Stimulated activated naive B cell treated with anti-CD40 and anti-IgM and Interleukin-4, amounts not matched to agents 10 μg/mL and 1 μg/mL and 100 μg/mL, for 72 hours (primary cell): ENCODE measurements around the gene DNAAF8.

Experiments used
- ATAC-seq, 2 donors: fragments of 150-1000 bp; cut with Tn5 transposase; replicated peaks; 2 replicates each; pipeline ENCODE4 v1.10.0; 2021; ENCODE audit warnings: moderate library complexity in 1 of 2
- DNase-seq: peaks from one replicate; pipeline ENCODE4 v3.0.0; 2021
- H3K27ac Mint-ChIP-seq: one replicate; pipeline ENCODE4 v1.8.0; 2022; ENCODE audit warnings: mild to moderate bottlenecking, mixed read lengths
- H3K27me3 Mint-ChIP-seq, 2 donors: one replicate each; pipeline ENCODE4 v1.8.0; 2022; ENCODE audit warnings: mixed read lengths in 2 of 2
- H3K36me3 Mint-ChIP-seq, 2 donors: one replicate each; pipeline ENCODE4 v1.8.0; 2022; ENCODE audit warnings: mixed read lengths in 2 of 2, mild to moderate bottlenecking in 1 of 2
- H3K4me1 Mint-ChIP-seq, 2 donors: one replicate each; pipeline ENCODE4 v1.8.0; 2022; ENCODE audit warnings: mixed read lengths in 2 of 2, mild to moderate bottlenecking in 1 of 2
- H3K4me3 Mint-ChIP-seq, 2 donors: one replicate each; pipeline ENCODE4 v1.8.0; 2022; ENCODE audit warnings: mild to moderate bottlenecking in 2 of 2, mixed read lengths in 2 of 2, moderate library complexity in 1 of 2
- H3K9me3 Mint-ChIP-seq, 2 donors: one replicate each; pipeline ENCODE4 v1.8.0; 2022; ENCODE audit warnings: mixed read lengths in 2 of 2, mild to moderate bottlenecking in 1 of 2

The DNAAF8 gene

DNA sequence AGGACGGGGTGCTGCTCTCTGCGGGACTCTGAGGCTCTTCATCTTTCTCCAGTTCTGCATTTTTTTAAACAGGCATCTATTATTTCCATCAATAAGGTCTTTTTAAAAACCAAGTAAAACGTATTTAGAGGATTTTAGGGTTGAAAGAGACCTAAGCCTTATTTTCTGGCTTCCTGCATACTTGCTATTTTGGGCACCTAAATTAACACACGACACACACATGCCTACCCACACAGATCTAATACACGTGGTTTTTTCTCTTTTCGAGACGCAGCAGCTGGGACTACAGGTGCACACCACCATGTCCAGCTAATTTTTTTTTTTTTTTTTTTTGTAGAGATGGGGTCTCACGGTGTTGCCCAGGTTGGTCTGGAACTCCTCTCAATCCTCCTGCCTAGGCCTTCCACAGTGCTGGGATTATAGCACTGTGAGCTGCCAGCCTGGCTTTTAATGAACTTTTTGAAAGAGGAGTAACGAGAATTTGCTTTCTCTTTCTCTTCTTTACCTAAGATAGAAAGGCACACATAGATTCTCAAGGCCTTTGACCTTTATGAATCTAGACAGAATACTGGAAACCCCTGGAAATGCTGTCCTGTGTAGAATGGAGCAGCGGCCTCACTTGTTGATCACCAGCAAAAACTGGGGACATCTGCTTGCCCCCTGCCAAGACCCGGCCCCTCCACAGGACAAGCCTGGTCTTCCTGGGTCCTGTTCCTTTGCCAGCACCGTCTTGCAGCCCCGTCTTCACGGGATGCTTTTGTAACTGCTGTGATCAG lies 13.8 kb downstream of the DNAAF8 start:
- Mint-ChIP-seq H3K36me3 (peaks cover 13 to 15% of the 10 kb centered on the region in 2 donors), H3K4me1 (peaks cover 13 to 33% of the 10 kb centered on the region in 2 donors), H3K27me3 (peaks cover 0 to 4% of the 10 kb centered on the region in 2 donors), H3K4me3 (peak overlapping the region in 1 of 2 donors; percentile 60), H3K9me3 (no peaks in the 10 kb centered on the region), H3K27ac (peak overlapping the region; percentile 7)
- DNase-seq: no peak
- ATAC-seq: peak; percentile 49 to 67

DNA sequence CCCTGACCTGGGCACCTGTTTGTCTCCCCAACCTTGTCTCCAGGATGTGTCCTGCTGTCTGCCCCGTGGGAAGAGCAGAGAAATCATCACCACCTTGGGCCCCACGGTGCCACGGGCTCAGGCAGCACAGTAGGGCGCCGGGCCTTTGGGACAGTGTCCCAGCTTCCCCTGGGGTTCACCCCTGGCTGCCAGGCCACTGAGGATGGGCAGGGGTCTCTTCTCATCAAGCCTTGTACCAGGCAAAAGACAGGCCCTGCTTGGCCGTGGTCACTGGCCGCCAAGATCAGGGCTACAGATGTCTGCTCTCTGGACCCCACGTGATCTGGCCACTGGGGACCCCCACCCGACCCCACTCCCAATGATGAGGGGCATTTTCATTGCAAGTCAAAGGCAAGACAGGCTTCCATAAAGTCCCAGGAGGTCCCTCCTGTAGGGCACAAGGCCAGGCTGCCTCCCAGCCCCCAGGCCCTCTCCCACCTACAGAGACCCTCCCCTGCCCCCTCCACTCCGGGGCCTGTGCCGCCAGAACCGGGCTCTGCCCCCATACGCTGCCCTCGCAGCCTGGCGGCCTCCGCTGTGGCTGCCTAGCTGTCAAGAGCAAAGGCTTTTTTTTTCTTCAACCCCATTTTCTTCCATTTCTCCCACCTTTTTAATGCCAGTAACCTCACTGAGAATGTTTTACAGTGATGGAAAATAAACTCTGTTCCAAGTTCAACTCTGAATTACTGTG lies 14.5 kb downstream of the DNAAF8 start:
- DNase-seq (no peak), ATAC-seq (no peak)
- Mint-ChIP-seq H3K9me3 (no peaks in the 10 kb centered on the region), H3K36me3 (peaks cover 18 to 20% of the 10 kb centered on the region in 2 donors), H3K27ac (peak overlapping the region; percentile 65), H3K4me1 (peaks cover 9 to 28% of the 10 kb centered on the region in 2 donors), H3K27me3 (no peaks in the 10 kb centered on the region), H3K4me3 (no peak overlapping the region)

GRCh38 chr16:4749700-4750257 lies 15.4 kb downstream of the DNAAF8 start:
- peaks cover 9 to 28% of the 10 kb centered on the region in 2 donors for H3K4me1 Mint-ChIP-seq
- DNase-seq: no peak
- no peak overlapping the region for H3K4me3 Mint-ChIP-seq
- H3K9me3 Mint-ChIP-seq: no peaks in the 10 kb centered on the region
- peaks cover 21 to 23% of the 10 kb centered on the region in 2 donors for H3K36me3 Mint-ChIP-seq
- no peaks in the 10 kb centered on the region for H3K27me3 Mint-ChIP-seq
- peak in 1 of 2 donors; percentile 39 for ATAC-seq
- H3K27ac Mint-ChIP-seq: peak overlapping the region; percentile 47

- no peak for DNase-seq
- H3K9me3 Mint-ChIP-seq: peaks cover 3% of the 10 kb centered on the region in 2 donors
- no peak overlapping the region for H3K27ac Mint-ChIP-seq
- no peak for ATAC-seq
- H3K4me1 Mint-ChIP-seq: peaks cover 9 to 28% of the 10 kb centered on the region in 2 donors
- no peaks in the 10 kb centered on the region for H3K27me3 Mint-ChIP-seq
- H3K36me3 Mint-ChIP-seq: peaks cover 31 to 34% of the 10 kb centered on the region in 2 donors
- H3K4me3 Mint-ChIP-seq: no peak overlapping the region
These were observed 16.6 kb downstream of the DNAAF8 start for GRCh38 chr16:4750896-4751295.

DNA sequence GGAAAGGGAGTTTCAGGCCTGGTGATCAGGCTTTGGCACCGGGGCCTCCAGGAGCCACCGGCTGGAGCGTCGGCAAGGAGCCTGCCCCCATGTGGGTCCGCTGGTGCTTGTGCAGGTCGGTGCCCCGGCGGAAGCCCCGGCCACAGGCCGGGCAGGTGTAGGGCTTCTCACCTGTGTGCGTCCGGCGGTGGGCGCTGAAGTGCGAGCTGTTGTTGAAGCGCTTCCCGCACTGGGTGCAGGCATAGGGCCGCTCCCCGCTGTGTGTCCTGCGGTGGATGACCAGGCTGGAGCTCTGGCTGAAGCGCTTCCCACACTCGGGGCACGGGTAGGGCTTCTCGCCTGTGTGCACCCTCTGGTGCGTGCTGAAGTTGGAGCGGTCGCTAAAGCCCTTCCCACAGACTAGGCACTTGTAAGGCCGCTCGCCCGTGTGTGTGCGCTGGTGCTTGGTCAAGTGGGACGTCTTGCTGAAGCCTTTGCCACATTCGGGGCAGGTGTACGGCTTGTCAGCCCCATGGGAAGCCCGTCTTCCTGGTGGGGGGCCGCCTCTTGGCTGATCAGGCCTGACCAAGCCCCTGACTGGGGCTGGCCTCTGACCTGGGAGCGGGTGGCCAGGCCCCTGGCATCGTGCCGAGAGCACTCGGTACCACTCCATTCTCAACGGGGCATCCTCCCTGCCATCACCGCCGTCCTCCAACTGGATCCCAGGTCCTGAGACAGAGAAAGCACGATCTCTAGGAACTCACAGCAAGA lies 18.2 kb downstream of the DNAAF8 start:
- no peak overlapping the region for H3K27ac Mint-ChIP-seq
- ATAC-seq (no peak), DNase-seq (no peak)
- H3K9me3 Mint-ChIP-seq: peaks cover 3% of the 10 kb centered on the region in 2 donors
- no peak overlapping the region for H3K4me3 Mint-ChIP-seq
- peaks cover 2 to 18% of the 10 kb centered on the region in 2 donors for H3K4me1 Mint-ChIP-seq
- H3K27me3 Mint-ChIP-seq: no peaks in the 10 kb centered on the region
- peaks cover 36 to 40% of the 10 kb centered on the region in 2 donors for H3K36me3 Mint-ChIP-seq

DNA sequence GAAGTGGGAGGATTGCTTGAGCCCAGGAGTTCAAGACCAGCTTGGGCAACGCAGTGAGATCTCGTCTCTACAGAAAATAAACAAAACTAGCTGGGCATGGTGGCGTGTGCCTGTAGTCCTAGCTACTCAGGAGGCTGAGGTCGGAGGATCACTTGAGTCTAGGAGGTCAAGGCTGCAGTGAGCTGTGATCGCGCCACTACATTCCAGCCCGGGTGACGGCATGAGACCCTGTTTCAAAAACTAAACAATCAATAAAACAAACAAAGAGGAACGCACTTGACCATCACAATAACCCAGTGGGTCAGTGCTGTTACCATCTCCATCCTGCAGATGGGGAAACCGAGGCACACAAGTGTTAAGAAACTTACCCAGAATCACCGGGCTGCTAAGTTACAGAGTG lies 18.9 kb downstream of the DNAAF8 start:
- no peak for ATAC-seq
- Mint-ChIP-seq H3K4me3 (no peak overlapping the region), H3K9me3 (peaks cover 3% of the 10 kb centered on the region in 2 donors), H3K36me3 (peaks cover 36 to 40% of the 10 kb centered on the region in 2 donors), H3K27me3 (no peaks in the 10 kb centered on the region), H3K27ac (no peak overlapping the region), H3K4me1 (peaks cover 0 to 11% of the 10 kb centered on the region in 2 donors)
- DNase-seq: no peak

DNA sequence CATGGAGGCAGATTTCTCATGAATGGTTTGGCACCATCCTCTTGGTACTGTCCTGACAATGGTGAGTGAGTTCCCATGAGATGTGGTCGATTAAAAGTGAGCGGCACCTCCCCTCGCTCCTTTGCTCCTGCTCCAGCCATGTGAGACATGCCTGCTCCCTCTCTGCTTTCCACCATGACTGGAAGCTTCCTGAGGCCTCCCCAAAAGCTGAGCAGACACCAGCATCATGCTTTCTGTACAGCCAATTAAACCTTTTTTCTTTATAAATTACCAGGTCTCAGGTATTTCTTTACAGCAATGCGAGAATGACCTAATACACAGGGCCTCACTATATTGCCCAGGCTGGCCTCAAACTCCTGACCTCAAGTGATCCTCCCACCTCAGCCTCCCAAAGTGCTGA lies 20.5 kb downstream of the DNAAF8 start:
- DNase-seq (no peak), ATAC-seq (no peak)
- no peaks in the 10 kb centered on the region for H3K4me1 Mint-ChIP-seq
- H3K9me3 Mint-ChIP-seq: peaks cover 3% of the 10 kb centered on the region in 2 donors
- H3K27me3 Mint-ChIP-seq: no peaks in the 10 kb centered on the region
- no peak overlapping the region for H3K27ac Mint-ChIP-seq
- H3K4me3 Mint-ChIP-seq: no peak overlapping the region
- peaks cover 42 to 48% of the 10 kb centered on the region in 2 donors for H3K36me3 Mint-ChIP-seq

DNA sequence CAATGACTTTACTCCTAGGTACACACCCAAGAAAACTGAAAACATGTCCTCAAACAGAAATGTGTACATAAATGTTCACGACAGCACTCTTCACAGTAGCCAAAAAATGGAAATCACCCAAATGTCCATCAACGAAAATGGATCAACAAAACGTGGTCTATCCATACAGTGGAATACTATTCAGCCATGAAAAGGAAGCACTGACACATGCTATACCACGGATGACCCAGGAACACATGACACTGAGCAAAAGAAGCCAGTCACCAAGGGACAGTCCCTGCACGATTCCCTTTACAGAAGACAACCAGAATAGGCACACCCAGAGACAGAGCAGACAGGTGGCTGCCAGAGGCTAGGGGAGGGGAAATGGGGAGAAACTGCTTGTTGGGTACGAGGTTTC lies 21.4 kb downstream of the DNAAF8 start:
- Mint-ChIP-seq H3K36me3 (peaks cover 48 to 54% of the 10 kb centered on the region in 2 donors), H3K4me1 (peaks cover 0 to under 1% of the 10 kb centered on the region in 2 donors), H3K4me3 (no peak overlapping the region), H3K27ac (no peak overlapping the region), H3K9me3 (peaks cover 3% of the 10 kb centered on the region in 2 donors), H3K27me3 (no peaks in the 10 kb centered on the region)
- no peak for ATAC-seq
- no peak for DNase-seq

GRCh38 chr16:4760221-4760910 lies 26.0 kb downstream of the DNAAF8 start:
- Mint-ChIP-seq H3K4me1 (peaks cover 4 to 7% of the 10 kb centered on the region in 2 donors), H3K4me3 (no peak overlapping the region), H3K27ac (no peak overlapping the region), H3K36me3 (peaks cover 43 to 56% of the 10 kb centered on the region in 2 donors), H3K27me3 (no peaks in the 10 kb centered on the region), H3K9me3 (peaks cover 3% of the 10 kb centered on the region in 2 donors)
- DNase-seq: no peak
- no peak for ATAC-seq

GRCh38 chr16:4762205-4762604 lies 27.9 kb downstream of the DNAAF8 start:
- DNase-seq: no peak
- Mint-ChIP-seq H3K9me3 (no peaks in the 10 kb centered on the region), H3K36me3 (peaks cover 30 to 44% of the 10 kb centered on the region in 2 donors), H3K27me3 (no peaks in the 10 kb centered on the region), H3K27ac (no peak overlapping the region), H3K4me3 (no peak overlapping the region), H3K4me1 (peaks cover 15 to 21% of the 10 kb centered on the region in 2 donors)
- ATAC-seq: no peak

DNA sequence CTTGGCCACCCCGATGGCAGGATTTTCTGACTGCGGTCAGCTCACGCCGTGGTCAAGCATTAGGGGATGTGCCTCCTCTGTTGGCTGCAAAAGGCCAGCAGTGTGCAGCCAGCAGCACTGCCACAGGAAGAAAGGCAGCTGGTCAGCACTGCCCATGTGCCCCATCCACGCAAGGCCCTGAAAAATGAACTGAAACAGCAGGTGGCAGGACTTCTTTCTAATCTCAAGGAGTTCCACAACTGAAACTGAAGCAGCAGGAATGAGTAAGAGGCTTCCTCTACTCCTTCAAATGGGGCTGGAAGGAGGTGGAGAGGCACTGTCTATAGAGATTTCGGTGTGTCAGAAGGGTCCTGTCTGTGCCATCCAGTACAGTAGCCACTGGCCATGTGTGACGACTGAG lies 29.5 kb downstream of the DNAAF8 start:
- DNase-seq (no peak), ATAC-seq (no peak)
- peaks cover 26 to 35% of the 10 kb centered on the region in 2 donors for H3K4me1 Mint-ChIP-seq
- no peaks in the 10 kb centered on the region for H3K9me3 Mint-ChIP-seq
- no peak overlapping the region for H3K27ac Mint-ChIP-seq
- H3K4me3 Mint-ChIP-seq: no peak overlapping the region
- H3K36me3 Mint-ChIP-seq: peaks cover 25 to 38% of the 10 kb centered on the region in 2 donors
- no peaks in the 10 kb centered on the region for H3K27me3 Mint-ChIP-seq

GRCh38 chr16:4765511-4766474 lies 31.5 kb downstream of the DNAAF8 start:
- ATAC-seq (no peak), DNase-seq (no peak)
- Mint-ChIP-seq H3K27ac (peak overlapping the region; percentile 88), H3K27me3 (no peaks in the 10 kb centered on the region), H3K4me1 (peaks cover 28 to 35% of the 10 kb centered on the region in 2 donors), H3K4me3 (peak overlapping the region; percentile 78 to 88), H3K36me3 (peaks cover 13 to 25% of the 10 kb centered on the region in 2 donors), H3K9me3 (no peaks in the 10 kb centered on the region)
